Putamen (tissue), 1 donor: ENCODE measurements around the gene NEXMIF.
A peak's percentile ranks its signal among the peaks of the same experiment; 100 is the strongest.
"Not testable (repeated sequence)": the region's sequence is repeated elsewhere in the genome, so short reads cannot be mapped to it uniquely, and the experiment has no call there.

Experiments
- DNase-seq: peaks from one replicate; pipeline ENCODE4 v3.0.0-alpha.2; 2016; ENCODE audit warnings: low spot score

NEXMIF gene

DNA sequence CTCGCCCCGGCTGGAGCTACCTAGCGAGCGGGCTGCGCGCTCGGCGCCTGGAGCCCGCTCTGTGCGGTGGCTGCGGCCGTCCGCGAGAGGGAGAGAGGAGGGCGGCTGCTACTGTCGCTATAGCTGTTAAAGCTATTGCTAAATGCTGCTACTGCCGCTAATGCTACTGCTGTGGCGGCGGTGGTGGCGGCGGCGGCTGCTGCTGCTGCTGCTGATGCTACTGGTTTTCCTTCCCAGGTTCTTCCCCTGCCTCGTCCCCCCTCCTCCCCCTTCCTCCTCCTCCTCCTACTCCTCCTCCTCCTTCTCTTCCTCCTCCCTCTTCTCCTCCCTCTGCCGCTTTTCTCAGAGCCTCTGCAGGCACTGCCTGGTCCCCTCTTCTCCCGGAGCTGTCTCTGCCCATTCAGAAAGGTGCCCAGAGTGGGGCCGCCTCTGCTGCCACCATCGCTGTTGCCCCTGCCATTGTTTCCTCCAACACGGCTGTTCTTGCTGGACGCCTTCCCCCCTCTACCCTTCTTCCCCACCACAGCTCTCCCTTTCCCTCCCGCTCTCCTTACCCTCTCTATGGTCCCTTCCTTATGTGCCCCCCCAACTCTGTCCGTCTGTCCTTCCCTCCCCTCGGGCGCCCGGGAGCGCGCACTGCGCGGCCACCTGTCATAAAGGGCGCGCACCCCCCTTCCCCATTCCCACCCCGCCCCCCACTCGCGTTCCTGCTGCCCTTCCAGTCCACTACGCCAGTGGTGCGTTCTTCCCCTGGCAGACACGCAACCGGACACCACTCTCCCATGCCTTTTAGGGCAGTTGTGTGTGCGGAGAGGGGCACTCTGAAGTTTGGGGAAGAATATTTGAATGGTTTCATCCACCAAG, at the start of gene NEXMIF:
TSS of gene NEXMIF (minus strand) at position 228 of the 864 bp plus-strand sequence.
- DNase-seq: peak; percentile 27

DNA sequence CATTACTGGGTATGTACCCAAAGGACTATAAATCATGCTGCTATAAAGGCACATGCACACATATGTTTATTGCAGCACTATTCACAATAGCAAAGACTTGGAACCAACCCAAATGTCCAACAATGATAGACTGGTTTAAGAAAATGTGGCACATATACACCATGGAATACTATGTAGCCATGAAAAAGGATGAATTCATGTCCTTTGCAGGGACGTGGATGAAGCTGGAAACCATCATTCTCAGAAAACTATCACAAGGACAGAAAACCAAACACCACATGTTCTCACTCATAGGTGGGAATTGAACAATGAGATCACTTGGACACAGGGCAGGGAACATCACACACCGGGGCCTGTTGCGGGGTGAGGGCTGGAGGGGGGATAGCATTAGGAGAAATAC, 36.7 kb upstream of the NEXMIF start:
- DNase-seq: not testable (repeated sequence)

GRCh38 chrX:74949717-74950116, 24.5 kb upstream of the NEXMIF start:
- DNase-seq: no peak

GRCh38 chrX:74940414-74940813, 15.2 kb upstream of the NEXMIF start:
- no peak for DNase-seq

DNA sequence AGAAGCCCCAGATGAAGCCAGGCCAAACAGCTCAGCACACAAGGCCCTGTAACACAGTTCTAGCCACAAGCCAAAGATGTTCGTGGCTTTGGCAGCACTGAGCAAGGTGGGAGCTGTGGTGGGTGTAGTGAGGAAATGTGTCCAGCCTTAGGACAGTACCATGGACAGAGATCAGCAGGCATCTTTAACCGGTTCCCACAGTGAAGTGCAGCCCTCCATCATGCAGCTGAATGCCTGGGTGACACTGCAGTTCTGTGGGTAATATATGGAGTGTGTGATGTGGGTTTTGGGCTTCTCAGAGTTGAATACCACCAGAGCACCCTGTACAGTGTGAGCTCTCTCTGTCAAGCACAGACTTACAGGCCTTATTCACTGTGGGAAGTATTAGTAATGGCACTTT, 6.0 kb upstream of the NEXMIF start:
- no peak for DNase-seq

GRCh38 chrX:74924449-74925224, 615 bp downstream of the NEXMIF start:
- DNase-seq: peak; percentile 8

GRCh38 chrX:74923942-74924448, 1.3 kb downstream of the NEXMIF start:
- peak; percentile 3 for DNase-seq

DNA sequence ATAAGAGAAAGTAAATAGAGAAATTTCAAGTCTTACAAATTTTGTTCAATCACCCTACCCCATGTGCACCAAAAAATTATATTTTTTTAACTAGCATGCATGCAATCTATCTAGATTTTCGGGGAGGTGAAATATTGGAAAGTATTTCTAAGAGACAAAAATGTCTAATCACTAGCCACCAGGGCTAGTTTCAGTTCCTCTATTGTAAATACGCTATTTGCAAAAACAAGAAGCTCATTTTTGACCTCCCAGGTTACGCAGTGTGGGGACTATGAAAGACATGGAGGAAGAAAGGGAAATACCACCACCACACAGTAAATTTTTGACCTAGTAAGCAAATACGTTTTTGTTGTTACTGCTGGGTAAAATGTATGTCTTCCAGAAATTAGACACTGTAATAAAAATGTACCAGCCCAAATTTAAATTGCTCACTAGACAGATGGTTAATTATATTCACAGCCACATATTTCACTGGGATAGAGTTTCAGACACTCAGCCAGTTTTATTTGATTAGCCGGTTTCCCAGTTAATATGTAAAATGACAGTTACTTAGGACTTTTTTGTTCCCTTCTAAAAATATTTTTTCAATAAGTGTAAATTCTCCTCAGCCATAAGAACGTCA, 2.2 kb downstream of the NEXMIF start:
- no peak for DNase-seq

DNA sequence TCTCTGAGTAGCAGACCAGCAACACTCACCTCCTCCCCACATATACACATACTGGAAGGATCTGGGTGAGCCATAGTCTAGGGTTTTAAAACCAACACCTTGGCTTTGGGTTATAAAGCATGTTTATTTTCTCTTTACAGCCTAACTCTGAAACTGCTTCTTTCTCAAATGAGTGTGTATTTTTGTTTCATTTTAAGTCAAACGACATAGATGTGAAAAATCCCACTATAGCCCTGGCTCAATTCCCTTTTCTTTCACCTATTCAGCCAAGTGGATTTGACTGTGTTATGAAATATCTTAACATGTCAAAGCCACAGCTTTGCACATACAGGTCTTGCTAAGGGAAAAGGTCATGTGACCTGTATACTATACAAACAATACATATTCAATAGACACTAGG, 13.8 kb downstream of the NEXMIF start:
- DNase-seq: no peak

GRCh38 chrX:74906417-74906816, 18.8 kb downstream of the NEXMIF start:
- no peak for DNase-seq

DNA sequence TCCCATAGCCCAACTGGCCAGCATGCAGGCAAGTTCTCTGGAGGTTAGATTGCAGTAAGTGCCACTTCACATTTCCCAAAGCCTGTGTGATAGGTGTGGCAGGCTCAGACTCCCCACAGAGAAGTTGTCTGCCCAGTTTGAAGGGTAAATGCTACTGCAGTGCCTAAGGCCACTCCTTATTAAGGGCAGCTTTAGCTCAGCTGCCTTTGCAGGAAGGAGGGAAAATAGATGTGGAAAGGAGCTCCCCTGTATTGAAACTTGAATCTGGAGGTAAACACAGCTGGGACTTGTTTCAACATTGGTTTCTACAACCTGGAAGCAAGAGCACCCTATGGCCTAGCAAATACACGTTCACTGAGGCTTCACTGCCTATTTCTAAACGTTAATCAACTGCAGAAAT, 22.4 kb downstream of the NEXMIF start:
- no peak for DNase-seq

GRCh38 chrX:74892561-74892960, 32.7 kb downstream of the NEXMIF start:
- DNase-seq: no peak

GRCh38 chrX:74890676-74891430, 34.4 kb downstream of the NEXMIF start:
- no peak for DNase-seq

DNA sequence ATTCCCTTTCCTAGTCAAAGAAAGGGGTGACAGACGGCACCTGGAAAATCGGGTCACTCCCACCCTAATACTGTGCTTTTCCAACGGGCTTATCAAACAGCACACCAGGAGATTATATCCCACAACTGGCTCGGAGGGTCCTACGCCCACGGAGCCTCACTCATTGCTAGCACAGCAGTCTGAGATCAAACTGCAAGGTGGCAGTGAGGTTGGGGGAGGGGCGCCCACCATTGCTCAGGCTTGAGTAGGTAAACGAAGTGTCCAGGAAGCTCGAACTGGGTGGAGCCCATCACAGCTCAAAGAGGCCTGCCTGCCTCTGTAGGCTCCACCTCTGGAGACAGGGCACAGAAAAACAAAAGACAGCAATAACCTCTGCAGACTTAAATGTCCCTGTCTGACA, 42.9 kb downstream of the NEXMIF start:
- DNase-seq: not testable (repeated sequence)

DNA sequence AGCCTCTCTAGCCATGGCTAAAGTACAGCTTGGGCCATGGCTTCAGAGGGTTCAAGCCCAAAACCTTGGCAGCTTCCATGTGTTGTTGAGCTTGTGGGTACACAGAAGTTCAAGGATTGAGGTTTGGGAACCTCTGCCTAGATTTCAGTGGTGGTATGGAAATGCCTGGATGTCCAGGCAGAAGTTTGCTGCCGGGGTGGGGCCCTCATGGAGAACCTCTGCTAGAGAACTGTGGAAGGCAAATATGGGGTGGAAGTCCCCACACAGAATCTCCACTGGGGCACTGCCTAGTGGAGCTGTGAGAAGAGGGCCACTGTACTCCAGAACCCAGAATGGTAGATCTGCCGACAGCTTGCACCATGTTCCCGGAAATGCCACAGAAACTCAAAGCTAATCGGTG, 59.5 kb downstream of the NEXMIF start:
- DNase-seq: no peak

DNA sequence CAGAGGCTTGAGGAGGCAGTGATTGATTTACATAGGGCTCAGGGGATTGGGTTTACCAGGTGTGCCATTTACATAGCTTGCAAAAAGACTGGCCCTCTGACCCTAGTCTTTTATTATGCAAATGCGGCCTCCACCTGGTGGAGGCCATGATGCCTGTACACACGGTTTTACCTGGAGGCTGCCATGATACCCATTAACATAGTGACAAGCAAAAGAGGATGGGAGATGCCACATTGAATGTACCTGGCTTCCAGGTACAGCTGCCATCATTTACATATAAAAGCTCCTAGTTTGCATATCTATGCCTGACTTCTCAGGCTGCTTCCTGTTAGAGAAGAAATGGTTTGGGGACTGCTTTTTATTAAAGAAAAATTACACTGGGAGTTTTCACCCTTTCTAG, 72.0 kb downstream of the NEXMIF start:
- no peak for DNase-seq

GRCh38 chrX:74835566-74835965, 89.7 kb downstream of the NEXMIF start:
- DNase-seq: no peak

DNA sequence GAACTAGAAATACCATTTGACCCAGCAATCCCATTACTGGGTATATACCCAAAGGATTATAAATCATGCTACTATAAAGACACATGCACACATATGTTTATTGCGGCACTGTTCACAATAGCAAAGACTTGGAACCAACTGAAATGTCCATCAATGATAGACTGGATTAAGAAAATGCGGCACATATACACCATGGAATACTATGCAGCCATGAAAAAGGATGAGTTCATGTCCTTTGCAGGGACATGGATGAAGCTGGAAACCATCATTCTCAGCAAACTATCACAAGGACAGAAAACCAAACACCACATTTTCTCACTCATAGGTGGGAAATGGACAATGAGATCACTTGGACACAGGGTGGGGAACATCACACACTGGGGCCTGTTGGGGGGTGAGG, 105.5 kb downstream of the NEXMIF start:
- not testable (repeated sequence) for DNase-seq

GRCh38 chrX:74814681-74815080, 110.6 kb downstream of the NEXMIF start:
- DNase-seq: no peak

GRCh38 chrX:74804574-74804973, 120.7 kb downstream of the NEXMIF start:
- no peak for DNase-seq

GRCh38 chrX:74800062-74800461, 125.2 kb downstream of the NEXMIF start:
- no peak for DNase-seq
